ENCODE data around the gene OMA1. TPM values are rescaled to one million over a fixed set of nuclear protein-coding genes. Genes with fewer than 3 reads are reported as not detected.

The OMA1 gene
- total RNA-seq (2021; ENCODE audit: unreplicated experiment) (21.9 TPM), Bru-seq, nascent RNA (percentile 69 among the genes with signal in this experiment), BruChase-seq, experiment 1, labeled RNA remaining after a 6-hour chase (percentile 62 among the genes with signal in this experiment), BruChase-seq, experiment 2, labeled RNA remaining after a 2-hour chase (percentile 73 among the genes with signal in this experiment)
- 8.7 and 10.4 TPM in 2 replicates for polyA plus RNA-seq (2012)
- long read RNA-seq, partial matches to known transcripts: 0 of 25 reads
- long read RNA-seq, other reads (novel, unspliced or antisense): 25 of 25 reads

- H3K9ac ChIP-seq (ENCODE audit: low read length): peak within 1 kb of the TSS; percentile 89
- ATAC-seq (peak; percentile 95), DNase-seq (ENCODE audit: low read depth, low spot score) (peak; percentile 89)
- ChIA-PET CTCF (interaction anchor here (0.8 to 2.1 kb wide), 5 partner anchors 10 to 105 kb away, joined by 3 to 11 read pairs (median 4); no protein-coding TSS in a partner anchor), RAD21 (ENCODE audit: low non-redundant PET in 1 of 2, low total read pairs in 2 of 2, uncharacterized antibody in 2 of 2, unreplicated experiment in 2 of 2) (interaction anchor here (0.6 to 1.0 kb wide), 4 partner anchors 105 to 1124 kb away, joined by 3 to 7 read pairs (median 4); no protein-coding TSS in a partner anchor), POLR2A (interaction anchor here (0.6 to 1.0 kb wide), 4 partner anchors 37 to 1568 kb away, joined by 3 to 4 read pairs (median 3); no protein-coding TSS in a partner anchor)
- no peaks in the 10 kb centered on the region for H3K9me3 ChIP-seq (ENCODE audit: control insufficient read depth in 1 of 2, insufficient read depth in 1 of 2, low read depth in 1 of 2, low read length in 2 of 2)
- H3K4me3 ChIP-seq (replicated peaks in 1 of 2; ENCODE audit: low read depth in 1 of 2, low read length in 2 of 2): peak within 1 kb of the TSS; percentile 70 to 91
- H4K20me1 ChIP-seq (ENCODE audit: insufficient read depth): no peaks in the 10 kb centered on the region
- peak within 1 kb of the TSS; percentile 92 for H3K4me2 ChIP-seq (ENCODE audit: low read length)
- peaks cover 6 to 17% of the 10 kb centered on the region in 2 experiments; a peak in 3 of 4 replicates for H3K4me1 ChIP-seq (ENCODE audit: control insufficient read depth in 1 of 2, insufficient read depth in 2 of 2, low read length in 2 of 2)
- H3K27ac ChIP-seq (ENCODE audit: low read depth, low read length): peak within 1 kb of the TSS; percentile 86
- H3K9me2 ChIP-seq (ENCODE audit: insufficient read depth): no peaks in the 10 kb centered on the region
- peaks cover 7% of the 10 kb centered on the region; the same call in 1 of the 2 replicates for H3K79me2 ChIP-seq (ENCODE audit: insufficient read depth, low read length)
- BruUV-seq (replicated peaks): no TSS peak
- H3K36me3 ChIP-seq (ENCODE audit: control insufficient read depth in 1 of 2, insufficient read depth in 2 of 2, low read length in 2 of 2): no peaks in the 10 kb centered on the region
- no peaks in the 10 kb centered on the region for H3K27me3 ChIP-seq (ENCODE audit: insufficient read depth, low read length)
- H2AFZ ChIP-seq (ENCODE audit: low read depth, low read length, poor library complexity, severe bottlenecking): peak within 1 kb of the TSS; percentile 99
- intact Hi-C loops (cut with micrococcal nuclease): loop anchor here (2.0 kb wide), 1 partner anchor 38 kb away; no protein-coding TSS in a partner anchor
- TF ChIP-seq EZH2phosphoT487 (IDR thresholded peaks at IDR 0.05; ENCODE audit: borderline replicate concordance) (no peak), CEBPB (IDR thresholded peaks at IDR 0.05; ENCODE audit: low read depth) (0 out of 2 replicates have a peak, but pooled peaks have one; percentile 14), ZFX (IDR thresholded peaks at IDR 0.05) (no peak), JUND (IDR thresholded peaks at IDR 0.05) (no peak), ZBTB33 (IDR thresholded peaks at IDR 0.05; ENCODE audit: extremely low read depth, insufficient replicate concordance, low read length) (peak; percentile 39), TCF7L2 (IDR thresholded peaks at IDR 0.05; ENCODE audit: borderline replicate concordance, extremely low read depth, insufficient read depth, insufficient read length) (peak; percentile 29), POLR2AphosphoS5 (IDR thresholded peaks at IDR 0.05; ENCODE audit: low read depth, low read length) (peak; percentile 89), SRF (IDR thresholded peaks at IDR 0.05; ENCODE audit: low read depth) (0 out of 2 replicates have a peak, but pooled peaks have one; percentile 48), YY1 (IDR thresholded peaks at IDR 0.05; ENCODE audit: extremely low read depth, insufficient replicate concordance, low read depth, low read length) (peak; percentile 84), POLR2A (IDR thresholded peaks at IDR 0.05; ENCODE audit: borderline replicate concordance, extremely low read depth, insufficient read depth, insufficient read length) (peak; percentile 31), SP1 (IDR thresholded peaks at IDR 0.05; ENCODE audit: low read depth) (peak; percentile 33), FOSL1 (IDR thresholded peaks at IDR 0.05; ENCODE audit: low read depth) (no peak), EGR1 (IDR thresholded peaks at IDR 0.05; ENCODE audit: low read depth) (peak; percentile 81), ZNF274 (IDR thresholded peaks at IDR 0.05; ENCODE audit: low read depth, low read length) (no peak), RAD21 (IDR thresholded peaks at IDR 0.05; ENCODE audit: low read depth) (peak; percentile 96), ELF1 (IDR thresholded peaks at IDR 0.05; ENCODE audit: borderline replicate concordance, low read depth) (peak; percentile 73)
- TF ChIP-seq, protein P1, sequence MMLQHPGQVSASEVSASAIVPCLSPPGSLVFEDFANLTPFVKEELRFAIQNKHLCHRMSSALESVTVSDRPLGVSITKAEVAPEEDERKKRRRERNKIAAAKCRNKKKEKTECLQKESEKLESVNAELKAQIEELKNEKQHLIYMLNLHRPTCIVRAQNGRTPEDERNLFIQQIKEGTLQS (IDR thresholded peaks at IDR 0.05): no peak
- TF ChIP-seq, protein P2, sequence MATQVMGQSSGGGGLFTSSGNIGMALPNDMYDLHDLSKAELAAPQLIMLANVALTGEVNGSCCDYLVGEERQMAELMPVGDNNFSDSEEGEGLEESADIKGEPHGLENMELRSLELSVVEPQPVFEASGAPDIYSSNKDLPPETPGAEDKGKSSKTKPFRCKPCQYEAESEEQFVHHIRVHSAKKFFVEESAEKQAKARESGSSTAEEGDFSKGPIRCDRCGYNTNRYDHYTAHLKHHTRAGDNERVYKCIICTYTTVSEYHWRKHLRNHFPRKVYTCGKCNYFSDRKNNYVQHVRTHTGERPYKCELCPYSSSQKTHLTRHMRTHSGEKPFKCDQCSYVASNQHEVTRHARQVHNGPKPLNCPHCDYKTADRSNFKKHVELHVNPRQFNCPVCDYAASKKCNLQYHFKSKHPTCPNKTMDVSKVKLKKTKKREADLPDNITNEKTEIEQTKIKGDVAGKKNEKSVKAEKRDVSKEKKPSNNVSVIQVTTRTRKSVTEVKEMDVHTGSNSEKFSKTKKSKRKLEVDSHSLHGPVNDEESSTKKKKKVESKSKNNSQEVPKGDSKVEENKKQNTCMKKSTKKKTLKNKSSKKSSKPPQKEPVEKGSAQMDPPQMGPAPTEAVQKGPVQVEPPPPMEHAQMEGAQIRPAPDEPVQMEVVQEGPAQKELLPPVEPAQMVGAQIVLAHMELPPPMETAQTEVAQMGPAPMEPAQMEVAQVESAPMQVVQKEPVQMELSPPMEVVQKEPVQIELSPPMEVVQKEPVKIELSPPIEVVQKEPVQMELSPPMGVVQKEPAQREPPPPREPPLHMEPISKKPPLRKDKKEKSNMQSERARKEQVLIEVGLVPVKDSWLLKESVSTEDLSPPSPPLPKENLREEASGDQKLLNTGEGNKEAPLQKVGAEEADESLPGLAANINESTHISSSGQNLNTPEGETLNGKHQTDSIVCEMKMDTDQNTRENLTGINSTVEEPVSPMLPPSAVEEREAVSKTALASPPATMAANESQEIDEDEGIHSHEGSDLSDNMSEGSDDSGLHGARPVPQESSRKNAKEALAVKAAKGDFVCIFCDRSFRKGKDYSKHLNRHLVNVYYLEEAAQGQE (IDR thresholded peaks at IDR 0.05; ENCODE audit: low read depth): no peak
Observed at GRCh38 chr1:58546520-58547308, at the start of gene OMA1. TSS of gene OMA1 (minus strand) at chr1:58546726. CDS start at chr1:58539294, 7,432 bp downstream.

Measured in HCT116 (cell line).